ENCODE results near the gene EZR. TPM values are rescaled to one million over a fixed set of nuclear protein-coding genes. Genes with fewer than 3 reads are reported as not detected.

Gene EZR
- total RNA-seq, 1 donor from 2014 or later: 90.7 TPM

DNA sequence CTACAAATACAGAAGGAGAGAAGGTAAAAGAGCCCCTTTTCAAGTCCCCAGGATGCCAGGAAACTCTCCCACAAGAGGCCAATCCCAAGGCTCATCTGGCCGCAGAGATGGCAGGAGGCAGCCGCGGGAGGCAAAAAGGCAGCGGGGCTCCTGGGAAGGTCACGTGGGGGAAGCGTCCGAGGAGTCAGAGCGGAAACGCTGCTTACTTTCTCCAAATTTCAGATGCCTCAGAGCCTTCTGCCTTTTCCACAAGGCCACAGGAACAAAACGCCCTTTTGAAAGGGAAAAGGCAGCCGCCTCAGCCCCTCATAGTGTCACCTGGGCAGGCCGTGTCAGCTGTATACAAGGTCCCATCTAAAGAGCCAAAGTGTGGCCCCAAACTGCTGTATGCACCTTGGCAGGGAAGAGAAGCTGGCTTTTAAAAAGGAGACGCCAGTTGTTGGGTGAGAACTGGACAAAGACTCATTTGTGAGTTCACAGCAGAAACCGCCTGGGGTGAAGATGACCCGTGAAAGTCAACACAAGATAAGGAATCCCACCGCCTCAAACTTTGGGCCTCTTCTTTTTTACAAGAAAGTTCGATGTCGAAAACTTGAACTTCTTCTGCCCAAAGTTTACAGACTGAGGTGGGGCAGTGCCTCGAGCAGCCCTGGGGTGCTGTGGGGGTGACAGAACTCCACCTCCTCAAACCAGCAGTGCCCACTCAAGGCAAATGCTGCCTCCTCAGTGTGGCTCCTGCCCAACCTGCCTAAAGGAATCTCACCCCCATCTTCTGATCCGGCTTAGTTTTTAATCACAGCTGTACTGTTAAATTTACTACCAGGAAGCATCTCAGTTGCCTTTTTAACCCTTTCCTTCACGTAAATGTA, 45.4 kb downstream of the EZR start:
- DNase-seq: no peak

DNA sequence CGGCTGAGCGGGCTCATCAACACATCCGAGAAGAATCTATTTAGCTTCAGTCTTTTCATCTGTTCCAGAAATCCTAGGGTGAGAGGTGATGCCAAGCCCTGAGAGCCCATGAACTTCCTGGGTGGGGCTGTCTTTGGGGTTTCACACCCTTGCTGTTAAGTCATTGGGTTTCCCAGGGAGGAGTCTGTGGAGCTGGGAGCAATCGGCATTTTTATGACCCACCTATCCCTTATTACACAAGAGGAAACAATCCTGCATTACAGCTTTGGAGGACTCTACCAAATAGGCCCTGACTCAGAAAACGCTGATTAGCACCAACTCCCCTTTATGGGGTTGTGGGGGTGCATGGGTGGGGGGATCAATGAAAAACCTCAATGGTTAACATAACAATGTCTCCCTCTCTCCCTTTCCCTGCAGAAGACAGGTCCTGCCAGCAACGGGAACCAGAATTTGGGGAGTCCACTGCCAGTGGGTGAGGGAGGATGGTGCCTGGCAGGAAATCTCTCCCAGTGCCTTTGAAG, 46.3 kb downstream of the EZR start:
- no peak for DNase-seq

DNA sequence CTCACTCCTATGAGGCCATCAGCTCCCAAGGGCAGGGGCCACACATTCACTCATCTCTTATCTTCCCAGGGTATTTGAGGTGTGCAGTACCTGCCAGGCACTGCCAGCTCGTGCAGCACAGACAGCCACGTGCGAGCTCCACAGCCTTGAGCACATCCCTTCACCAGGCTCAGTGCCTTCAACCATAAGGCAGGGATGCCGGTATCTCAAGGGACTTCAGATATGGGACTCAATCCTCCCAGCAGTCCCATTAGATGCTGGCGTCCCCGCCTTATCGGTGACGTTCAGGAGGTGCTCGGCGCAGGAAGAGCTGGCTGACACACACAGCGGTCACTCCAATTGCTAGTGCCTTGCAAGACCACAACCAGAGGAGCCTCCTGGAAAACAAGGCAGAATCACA, 47.0 kb downstream of the EZR start:
- DNase-seq: no peak

DNA sequence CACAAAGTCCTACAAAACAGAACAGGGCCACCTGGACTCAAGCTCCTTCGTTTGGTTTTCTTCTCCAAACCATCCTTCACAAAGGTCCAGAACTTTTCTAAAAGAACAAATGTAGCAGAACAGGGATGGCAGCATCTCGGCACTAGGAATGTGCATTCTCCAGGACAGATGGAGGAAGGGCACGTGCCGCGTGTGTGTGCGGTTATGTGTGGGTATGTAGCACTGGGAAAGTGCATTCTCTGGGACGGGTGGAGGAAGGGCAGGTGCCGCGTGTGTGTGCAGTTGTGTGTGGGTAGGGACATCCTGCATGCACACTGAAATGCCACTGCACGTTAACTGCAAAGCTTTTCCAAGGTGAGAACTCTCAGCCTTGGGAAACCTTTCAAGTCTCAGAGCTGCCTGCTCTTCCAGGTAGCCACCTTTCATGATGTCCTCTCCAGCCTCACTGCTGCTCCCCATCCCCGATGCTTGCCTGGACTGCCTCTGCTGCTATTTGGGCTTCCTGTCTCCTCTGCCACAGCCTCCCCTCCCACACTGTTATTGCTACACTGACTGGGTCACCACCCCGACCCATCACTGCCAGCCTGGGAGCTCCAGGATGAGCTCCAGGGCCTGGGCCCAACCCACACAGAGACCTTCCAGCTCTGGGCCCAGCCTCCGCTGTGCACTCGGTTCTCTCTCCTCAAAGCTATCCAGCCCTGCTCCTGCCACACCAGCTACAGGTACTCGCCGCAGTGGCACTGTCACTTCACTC, 47.6 kb downstream of the EZR start:
- DNase-seq: no peak

DNA sequence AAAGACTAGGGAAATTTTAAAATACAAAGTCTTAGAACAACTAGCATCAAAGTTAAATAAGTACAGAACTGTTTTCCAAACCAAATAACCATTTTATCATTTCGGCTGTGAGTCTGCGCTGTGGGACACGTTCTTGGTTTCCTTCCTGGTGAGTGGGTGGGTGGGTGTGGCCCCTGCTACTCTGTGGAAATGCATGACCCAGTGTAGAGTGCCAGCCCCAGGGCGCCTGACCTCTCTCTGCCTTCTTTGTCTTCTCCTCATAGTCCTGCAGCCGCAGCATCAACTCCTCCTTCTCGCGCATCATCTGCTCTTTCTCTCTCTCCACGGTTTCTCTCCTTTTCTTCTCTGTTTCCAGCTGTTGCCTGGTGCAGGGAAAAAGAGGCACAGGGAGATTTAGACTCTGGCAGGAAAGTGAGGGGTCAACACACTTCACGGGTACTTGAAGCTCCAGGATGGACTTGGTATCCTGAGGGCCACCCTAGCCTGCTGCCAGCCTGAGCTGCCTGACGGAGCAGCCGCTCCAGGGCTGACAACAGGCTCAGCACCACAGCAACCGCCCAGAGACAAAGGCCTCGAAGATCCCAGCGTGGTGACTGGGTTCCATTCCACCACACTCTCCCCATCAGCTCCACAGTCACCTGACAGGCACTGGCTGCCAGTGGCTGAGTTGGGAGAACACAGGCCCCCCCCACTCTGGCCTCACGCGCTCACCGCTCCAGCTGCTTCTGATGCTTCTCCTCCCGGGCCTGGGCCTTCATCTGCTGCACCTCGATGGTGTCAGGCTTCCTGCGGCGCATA, 48.4 kb downstream of the EZR start:
- DNase-seq: no peak

DNA sequence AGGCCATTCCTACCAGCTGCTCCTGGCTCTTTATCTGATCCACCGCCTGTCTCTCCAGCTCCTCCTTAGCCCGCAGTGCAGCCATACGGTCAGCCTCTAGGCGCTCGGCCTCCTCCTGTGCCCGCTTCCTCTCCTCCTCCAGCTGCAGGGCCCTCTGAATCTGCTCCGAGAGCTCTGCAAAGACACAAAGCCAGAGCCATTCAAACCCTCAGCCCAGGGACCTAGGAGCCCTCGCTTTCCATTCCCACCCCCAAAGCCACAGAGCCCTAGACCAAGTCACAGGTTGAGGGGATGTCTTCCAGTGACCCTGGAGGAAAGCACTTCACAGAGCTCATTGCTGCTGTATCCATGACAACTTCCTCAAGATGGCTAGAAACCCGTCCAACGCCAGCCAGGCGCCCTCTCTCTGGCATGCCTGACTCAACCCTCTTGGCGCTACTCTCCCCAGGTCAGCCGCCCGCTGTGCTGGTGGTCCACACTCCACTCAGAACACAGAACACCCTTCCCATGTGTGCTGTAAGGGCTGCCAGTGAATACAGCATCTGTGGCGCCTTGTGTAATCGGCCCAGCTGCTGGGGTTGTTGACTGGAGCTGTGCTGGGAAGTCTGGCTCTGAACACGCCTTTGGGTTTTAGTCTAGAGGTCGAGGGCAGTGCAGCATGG, 49.3 kb downstream of the EZR start:
- DNase-seq: no peak

DNA sequence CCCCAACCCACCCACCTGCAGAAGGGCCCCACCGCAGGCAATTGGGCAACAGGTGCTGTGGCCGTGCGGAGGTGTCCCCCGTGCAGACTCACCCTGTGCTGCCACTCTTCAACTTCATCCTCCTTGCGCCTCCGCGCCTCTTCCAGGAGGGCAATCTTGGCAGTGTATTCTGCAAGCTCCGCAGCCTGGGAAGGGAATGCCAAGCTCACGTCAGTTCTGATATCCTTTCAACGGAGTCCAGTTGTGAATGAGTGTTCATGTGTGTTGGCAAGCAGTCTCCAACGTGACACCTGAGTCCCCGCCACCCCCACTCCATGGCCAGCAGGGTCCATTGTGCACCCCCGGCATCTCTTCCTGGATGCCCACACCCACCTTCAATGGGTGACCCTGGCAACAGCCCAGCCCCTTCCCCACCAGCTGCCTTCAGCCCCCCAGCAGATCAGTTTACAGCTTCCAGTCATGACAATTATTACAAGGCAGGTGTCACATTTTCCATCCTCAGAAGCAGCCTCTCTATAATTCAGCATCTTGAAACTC, 49.9 kb downstream of the EZR start:
- DNase-seq: no peak

DNA sequence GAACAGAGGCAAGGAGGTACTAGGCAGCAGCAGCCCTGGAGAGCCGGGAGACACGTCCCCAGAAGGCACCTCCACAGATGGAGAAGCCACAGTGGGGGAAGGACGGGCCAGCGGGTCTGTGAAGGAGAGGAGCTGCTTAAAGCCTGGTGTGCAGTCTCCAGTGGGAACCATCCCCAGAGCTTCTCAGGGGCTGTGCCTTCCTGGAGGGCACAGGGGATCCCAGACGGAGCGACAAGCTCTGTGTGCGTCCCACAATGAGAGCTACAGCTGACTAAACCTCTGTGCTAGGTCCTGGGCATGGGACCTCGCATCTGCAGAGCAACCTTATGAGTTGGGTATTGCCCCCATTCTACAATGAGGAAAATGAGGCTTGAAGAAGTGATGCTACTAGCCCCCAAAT, 50.7 kb downstream of the EZR start:
- no peak for DNase-seq

DNA sequence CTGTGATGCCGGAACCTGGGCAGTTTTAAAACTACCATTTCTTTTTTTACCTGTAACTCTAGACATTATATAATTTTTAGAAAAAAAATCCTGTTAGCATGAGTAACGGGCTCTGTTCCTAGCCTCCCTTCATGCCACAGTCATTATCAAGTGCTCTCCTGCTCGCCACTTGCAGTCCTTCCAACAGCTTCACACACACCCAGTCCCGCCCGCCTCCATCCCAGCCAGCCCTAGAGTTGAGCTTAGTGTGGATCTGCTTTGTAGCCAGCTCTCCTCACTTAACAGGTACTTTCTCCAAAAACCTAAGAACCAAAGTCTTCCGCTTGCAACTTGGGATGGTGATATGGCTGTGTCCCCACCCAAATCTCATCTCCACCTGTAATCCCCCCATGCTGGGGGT, 51.5 kb downstream of the EZR start:
- DNase-seq: no peak

DNA sequence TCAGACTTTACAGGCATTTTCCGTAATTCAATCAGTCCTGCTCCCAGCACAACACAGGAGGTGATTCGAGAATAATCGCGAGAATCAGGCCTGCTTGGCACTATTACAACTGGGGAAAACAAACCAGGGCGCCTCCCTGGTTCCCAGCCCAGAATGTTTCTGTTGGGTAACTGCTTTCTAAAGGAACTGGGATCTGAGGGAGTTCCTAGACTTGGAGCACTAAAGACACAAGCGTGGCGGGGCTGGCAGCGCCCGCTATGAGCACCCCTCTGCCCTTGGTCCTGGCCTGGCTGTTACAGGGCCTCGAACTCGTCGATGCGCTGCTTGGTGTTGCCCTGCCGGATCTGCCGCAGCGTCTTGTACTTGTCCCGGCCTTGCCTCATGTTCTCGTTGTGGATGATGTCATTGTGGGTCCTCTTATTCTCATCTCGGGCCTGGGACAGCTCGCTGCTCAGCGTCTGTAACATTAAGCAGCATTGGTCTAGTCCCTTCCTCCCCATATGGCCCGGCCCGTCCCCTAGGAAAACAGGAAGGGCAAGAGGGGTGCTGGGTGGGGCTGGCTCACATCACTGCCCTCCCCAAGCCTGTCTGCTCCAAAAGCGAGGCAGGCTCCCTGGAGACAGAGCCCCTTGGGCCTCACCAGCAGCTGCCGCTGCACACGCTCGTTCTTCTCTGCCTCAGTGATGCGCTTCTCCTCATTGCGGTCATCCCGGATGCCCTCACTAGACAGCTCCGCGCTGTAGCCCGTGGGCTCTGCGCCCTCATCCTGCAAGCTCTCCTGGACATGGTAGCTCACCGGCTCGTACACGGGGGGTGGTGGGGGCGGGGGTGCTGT, 52.3 kb downstream of the EZR start:
- DNase-seq: no peak

DNA sequence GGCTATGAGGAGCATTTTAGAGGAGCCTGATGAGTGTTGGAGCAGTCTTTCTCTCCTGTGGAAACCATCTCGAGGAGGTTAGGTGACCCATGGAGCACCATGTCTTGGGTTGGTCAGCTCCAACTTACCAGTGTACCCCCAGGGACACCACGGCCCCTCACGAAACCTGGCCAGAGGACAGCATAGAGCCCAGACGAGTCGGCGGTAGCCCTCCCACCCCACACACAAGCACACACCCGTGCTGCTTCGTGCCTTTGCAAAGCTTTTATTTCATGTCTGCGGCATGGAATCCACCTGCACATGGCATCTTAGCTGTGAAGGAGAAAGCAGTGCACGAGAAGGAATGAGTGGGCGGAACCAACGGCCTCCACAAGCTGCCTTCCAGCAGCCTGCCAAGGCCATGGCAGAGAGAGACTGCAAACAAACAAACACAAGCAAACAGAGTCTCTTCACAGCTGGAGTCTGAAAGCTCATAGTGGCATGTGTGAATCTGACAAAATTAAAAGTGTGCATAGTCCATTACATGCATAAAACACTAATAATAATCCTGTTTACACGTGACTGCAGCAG, 53.6 kb downstream of the EZR start:
- no peak for DNase-seq

DNA sequence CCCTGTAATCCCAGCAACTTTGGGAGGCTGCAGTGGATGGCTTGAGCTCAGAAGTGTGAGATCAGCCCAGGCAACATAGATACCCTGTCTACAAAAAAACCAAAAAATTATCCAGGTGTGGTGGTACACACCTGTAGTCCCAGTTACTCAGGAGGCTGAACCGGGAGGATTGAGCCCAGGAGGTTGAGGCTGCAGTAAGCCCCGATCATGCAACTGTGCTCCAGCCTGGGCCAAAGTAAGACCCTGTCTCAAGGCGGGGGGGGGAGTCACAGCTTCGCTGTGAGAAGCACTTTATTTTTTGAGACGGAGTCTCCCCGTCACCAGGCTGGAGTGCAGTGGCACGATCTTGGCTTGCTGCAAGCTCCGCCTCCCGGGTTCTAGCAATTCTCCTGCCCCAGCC, 54.2 kb downstream of the EZR start:
- DNase-seq: no peak

DNA sequence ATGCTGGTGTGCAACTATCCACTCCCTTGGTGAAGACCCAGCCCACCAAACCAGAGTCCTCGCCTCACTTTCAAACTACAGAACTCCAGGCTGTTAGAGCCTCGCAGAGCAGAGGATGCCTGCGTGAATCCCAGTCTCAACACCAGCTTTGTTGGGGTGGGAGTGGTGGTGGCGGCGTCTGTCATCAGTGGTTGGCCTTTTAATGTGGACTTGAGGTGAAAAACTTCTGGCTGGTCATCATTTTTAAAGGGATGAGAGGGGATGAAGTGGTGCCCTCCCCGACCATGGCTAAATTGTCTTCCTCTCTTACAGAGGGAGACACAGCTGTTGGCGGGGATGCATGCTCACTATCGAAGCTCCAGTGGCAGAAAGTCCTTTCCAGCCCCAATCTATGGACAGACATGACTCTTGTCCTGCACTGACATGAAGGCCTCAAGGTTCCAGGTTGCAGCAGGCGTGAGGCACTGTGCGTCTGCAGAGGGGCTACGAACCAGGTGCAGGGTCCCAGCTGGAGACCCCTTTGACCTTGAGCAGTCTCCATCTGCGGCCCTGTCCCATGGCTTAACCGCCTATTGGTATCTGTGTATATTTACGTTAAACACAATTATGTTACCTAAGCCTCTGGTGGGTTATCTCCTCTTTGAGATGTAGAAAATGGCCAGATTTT, 54.9 kb downstream of the EZR start:
- no peak for DNase-seq

DNA sequence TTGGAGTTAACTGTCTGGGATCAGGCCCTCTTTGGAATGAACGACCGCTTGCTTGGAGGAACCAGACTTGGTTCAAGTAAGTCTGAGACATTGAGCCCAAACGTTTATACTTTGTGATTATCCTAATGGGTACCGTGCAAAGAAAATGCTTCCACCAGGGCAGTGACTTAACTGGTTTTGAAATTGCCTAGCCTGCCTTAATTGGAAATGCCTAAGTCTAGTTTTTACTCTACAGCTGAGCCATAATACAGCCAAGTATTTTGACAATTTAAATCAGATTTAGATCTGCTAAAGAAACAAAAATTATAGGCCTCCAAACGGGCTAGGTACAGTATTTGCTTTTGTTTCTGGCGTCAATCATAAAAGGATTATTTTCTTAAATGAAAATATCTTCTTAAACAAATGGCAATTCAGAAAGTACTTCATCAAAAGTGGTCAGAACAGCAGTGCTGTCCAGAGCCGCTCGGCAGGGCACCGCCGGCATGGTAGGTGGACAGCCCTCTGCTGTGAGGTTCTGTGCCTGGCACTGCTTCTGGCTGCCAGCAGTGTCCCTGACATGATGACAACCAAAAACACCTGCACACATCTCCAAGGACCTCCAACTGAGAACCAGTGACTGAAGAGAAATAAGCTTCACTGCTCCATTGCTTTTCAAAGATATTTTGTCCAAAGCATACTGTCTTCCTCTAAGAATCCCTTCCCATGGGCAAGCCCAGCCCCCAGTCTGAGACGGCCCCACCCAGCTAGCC, 55.6 kb downstream of the EZR start:
- no peak for DNase-seq

DNA sequence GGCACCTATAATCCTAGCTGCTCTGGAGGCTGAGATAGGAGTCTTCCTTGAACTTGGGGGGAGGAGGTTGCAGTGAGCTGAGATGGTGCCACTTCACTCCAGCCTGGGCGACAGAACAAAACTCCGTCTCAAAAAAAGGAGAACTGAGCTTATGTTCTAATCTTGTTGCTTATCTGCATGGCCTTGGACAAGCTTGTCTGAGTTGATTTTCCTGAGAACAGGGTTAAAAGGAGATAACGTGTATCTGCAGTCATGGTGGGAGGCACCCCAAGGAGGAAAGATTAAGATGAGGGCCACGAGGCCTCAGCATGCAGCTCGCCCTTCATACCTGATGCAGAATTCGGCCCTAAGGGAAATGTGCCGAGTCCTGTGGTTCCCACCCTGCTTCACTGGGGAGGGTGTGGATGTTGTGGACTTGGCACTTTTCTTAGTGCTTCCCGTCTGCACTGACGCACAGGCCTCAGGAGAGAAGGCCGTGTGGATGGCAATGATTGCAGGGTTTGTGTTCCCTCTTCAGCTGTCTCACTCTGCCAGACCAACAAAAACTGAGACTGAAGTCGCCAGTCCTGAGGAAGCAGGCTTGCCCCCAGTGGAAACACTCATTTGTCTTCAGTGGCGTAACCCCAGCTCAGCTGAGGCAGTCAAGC, 56.3 kb downstream of the EZR start:
- DNase-seq: no peak

DNA sequence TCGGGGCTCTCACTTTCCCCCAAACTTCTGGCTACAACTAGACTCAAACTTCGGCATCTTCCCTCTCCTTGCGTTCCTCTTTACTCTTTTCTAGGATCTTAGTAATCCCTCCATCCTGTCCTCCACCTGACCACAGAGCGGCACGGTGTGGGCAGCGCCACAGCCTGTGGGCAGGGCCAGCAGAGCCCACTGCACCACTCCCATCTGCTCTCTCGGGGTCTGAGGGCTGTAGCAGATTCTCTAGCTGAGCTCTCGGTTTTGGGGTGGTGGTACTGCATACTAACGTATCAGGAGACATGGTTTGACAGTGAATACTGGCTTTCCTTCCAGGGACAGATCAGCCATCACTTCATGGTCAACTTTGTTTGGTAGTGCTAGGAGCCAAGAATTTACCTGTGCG, 57.4 kb downstream of the EZR start:
- DNase-seq: no peak

DNA sequence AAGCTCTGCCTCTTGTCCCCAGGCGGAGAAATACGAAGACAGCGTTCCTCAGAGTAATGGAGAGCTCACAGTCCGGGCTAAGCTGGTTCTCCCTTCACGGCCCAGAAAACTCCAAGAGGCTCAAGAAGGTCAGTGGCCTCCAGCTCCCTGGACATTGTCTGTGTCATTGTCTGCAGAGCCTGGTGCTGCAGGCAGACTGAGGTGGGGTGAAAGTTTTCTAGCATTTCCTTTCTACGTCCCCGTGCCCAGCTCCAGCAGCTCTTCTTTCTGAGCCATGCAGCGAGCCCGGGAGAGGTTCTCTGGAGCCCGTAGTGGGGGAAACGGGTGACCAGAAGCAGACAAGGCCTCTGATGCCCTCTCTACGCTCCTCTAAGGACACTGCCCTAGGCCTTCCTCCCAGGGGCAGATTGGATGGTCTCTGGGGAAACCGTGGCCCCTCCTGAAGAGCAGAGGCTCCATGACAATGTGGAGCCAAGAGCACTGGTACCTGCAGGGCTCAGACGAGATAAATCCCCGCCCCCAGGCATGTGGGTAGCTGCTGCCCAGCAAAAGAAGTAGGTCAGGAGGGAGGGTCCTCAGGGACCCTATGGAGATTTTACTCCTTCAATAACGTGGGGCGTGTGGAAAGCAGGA, 58.4 kb downstream of the EZR start:
- DNase-seq: no peak

DNA sequence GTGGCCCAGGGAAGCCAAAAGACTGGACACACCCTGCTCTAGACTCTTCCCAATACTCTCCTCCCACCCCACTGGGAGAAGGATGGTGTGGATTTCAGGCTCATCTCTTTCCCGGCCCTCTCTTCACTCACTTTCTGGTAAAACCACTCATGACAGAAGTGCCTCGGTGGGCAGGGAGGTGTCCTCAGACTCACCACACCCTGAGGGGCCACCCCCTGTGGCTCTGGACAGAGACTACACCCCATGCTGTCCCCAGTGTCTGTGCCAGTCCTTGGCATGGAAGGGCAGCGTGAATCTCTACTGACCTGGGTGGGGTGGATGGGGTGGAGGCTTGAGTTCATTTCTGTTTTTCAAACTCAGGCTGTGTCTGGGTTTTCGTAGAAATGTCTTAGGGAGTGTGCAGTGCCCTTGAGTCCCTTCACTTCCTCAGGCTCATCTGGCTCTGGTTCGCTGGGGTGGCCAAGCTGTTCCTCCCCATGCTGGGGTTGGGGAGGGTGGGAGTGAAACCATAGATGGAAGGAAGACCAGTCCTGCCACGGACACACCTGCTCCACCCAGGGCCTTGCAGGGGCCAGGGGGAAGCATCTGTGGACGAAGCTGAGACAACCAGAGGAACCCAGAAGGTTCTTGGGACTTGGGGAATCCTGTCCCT, 59.1 kb downstream of the EZR start:
- DNase-seq: no peak

All from dermis blood vessel endothelial cell (primary cell).